Iris pigment epithelial cell (primary cell): Measurements from ENCODE around the gene ALDH7A1.
"Not testable (repeated sequence)": the region's sequence is repeated elsewhere in the genome, so short reads cannot be mapped to it uniquely, and the experiment has no call there.

Source experiments
- DNase-seq: peaks from one replicate; pipeline ENCODE4 v3.0.0-alpha.2; 2011; ENCODE audit warnings: low read depth

The ALDH7A1 gene

DNA sequence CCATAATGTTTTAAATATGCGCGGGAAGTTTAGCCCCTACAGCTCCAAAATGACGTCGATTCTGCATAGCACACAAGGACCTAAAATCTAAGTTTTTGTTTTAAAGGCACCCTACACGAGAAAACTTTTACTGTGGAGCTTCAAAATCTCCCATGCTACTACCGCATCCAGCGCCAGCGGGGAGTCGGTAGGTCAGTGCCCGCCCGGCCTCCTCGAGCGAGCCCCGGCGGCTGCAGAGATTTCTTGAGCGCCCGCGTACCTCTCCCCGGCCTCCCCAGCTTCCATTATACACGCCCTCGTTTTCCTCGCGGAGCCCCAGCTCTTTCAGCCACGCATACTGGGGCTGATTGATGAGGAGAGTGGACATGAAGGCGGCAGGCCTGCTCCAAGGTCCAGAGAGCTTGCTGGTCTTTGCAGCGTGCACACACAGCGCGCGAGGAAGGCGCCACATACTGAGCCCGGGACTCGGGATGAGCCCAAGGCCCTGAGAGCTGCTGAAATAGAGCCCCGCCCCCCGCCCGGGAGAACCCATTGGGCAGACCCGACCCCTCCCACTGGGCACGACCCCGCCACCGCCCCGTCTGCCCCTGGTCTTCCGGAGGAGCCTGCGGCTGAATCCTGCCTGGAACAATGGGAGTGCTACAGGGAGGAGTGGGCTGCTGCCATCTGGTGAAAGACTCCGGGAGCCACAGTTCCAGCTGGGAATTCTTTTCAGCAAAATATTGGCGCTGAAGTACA, at the start of gene ALDH7A1:
Gene ALDH7A1, minus strand, starts transcription at position 472 of the 738 bp plus-strand sequence. Its CDS starts 21 bp downstream, at position 451.
- DNase-seq, result peak; percentile 80

GRCh38 chr5:126641387-126641786, 46.4 kb upstream of the ALDH7A1 start:
- no peak for DNase-seq

DNA sequence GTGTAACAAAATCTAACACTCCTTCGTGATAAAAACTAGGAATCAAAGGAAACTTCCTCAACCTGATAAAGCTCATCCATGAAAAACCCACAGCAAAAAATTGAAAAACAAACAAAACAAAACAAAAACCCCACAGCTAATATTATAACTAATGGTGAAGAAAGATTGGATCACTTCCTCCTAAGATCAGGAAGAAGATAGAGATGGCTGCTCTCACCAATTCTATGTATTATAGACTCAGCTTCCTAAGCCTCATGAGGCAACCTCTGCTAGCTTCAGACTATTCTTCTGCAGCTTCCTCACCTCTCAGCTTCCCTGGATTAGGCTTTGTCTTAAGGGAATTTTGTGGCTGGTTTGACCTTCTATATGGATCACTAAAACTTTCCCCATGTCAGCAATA, 45.8 kb upstream of the ALDH7A1 start:
- no peak for DNase-seq

- DNase-seq, result no peak
Measured at GRCh38 chr5:126636956-126637355, 41.9 kb upstream of the ALDH7A1 start.

GRCh38 chr5:126635585-126635984, 40.6 kb upstream of the ALDH7A1 start:
- no peak for DNase-seq

DNA sequence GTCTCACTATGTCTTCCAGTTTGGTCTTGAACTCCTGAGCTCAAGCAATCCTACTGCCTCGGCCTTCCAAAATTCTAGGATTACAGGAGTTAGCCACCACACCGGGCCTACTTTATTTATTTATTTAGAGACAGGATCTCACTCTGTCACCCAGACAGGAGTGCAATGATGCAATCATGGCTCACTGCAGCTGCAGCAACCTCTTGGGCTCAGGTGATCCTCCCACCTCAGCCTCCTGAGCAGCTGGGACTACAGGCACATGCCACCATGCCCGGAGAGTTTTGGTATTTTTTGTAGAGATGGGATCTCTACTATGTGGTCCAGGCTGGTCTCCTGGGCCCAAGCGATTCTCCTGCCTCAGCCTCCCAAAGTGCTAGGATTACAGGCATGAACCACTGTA, 38.5 kb upstream of the ALDH7A1 start:
- DNase-seq, result no peak

GRCh38 chr5:126631920-126632319, 36.9 kb upstream of the ALDH7A1 start:
- DNase-seq, result no peak

GRCh38 chr5:126628102-126628501, 33.1 kb upstream of the ALDH7A1 start:
- no peak for DNase-seq

GRCh38 chr5:126624534-126624933, 29.5 kb upstream of the ALDH7A1 start:
- peak; percentile 95 for DNase-seq

- no peak for DNase-seq
Measured at GRCh38 chr5:126619781-126620180, 24.8 kb upstream of the ALDH7A1 start.

DNA sequence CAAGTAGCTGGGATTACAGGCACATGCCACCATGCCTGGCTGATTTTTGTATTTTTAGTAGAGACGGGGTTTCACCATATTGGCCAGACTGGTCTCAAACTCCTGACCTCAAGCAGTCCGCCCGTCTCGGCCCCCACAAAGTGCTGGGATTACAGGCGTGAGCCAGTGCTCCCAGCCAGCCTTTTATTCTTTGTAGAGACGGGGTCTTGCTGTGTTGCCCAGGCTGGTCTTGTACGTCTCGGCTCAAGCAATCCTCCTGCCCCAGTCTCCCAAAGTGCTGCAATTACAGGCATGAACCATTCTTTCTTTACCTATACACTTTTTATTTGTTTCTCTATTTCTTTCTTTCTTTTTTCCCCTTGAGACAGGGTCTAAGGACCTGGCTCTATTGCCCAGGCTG, 22.6 kb upstream of the ALDH7A1 start:
- not testable (repeated sequence) for DNase-seq

DNA sequence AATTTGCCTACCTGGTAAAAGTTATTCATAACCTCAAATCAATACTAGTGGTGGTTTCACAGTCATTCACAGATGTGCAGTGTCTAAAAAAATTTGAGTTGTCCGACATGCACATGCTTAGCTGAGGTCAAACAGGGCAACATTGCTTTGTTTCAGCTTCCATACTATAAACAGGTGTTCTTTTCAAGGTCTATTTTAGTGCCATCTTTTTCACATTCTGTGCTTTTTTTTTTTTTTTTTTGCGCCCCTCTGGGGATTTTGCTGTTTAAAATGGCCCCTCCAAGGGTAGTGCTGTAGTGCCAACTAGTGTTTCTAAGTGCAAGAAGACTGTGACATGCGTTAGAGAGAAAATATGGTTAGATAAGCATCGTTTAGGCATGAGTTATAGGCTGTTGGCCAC, 20.3 kb upstream of the ALDH7A1 start:
- DNase-seq, result no peak

GRCh38 chr5:126613941-126614592, 19.0 kb upstream of the ALDH7A1 start:
- no peak for DNase-seq

DNA sequence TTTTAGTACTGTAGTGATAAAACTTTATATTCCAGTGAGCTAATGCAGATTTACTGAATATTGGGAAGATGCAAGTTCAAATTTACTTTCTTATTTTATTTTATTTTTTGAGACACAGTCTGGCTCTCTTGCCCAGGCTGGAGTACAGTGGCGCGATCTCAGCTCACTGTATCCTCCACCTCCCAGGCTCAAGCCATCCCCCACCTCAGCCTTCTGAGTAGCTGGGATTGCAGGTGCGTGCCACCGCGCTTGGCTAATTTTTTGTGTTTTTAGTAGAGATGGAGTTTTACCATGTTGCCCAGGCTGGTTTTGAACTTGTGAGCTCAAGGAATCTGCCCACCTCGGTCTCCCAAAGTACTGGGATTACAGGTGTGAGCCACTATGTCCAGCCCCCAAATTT, 15.6 kb upstream of the ALDH7A1 start:
- no peak for DNase-seq

DNA sequence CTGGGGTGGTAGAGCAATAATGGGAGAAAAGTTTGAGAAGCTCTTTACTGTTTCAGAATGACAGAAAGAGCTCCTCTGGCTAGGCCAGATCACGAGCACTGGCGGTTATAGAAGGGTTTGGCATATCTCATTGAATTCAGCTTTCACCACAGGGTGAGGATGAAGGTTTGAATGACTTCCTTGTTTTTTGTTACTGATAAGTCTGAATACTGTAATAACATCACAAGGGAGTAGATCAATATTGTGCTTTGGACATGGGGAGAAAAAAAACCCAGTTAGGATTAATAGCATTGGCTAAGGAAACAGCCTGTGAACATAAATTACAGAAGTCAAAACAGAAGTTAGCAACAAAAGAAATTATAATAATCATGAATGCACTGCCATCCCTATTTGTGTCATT, 15.1 kb upstream of the ALDH7A1 start:
- no peak for DNase-seq

GRCh38 chr5:126605525-126605924, 10.5 kb upstream of the ALDH7A1 start:
- DNase-seq, result no peak

GRCh38 chr5:126603402-126603991, 8.5 kb upstream of the ALDH7A1 start:
- DNase-seq, result no peak

GRCh38 chr5:126600631-126601511, 5.9 kb upstream of the ALDH7A1 start, which contains the start of gene PHAX:
PHAX (plus strand) TSS chr5:126600947; CDS start chr5:126600963, 16 bp downstream.
- peak; percentile 86 for DNase-seq

DNA sequence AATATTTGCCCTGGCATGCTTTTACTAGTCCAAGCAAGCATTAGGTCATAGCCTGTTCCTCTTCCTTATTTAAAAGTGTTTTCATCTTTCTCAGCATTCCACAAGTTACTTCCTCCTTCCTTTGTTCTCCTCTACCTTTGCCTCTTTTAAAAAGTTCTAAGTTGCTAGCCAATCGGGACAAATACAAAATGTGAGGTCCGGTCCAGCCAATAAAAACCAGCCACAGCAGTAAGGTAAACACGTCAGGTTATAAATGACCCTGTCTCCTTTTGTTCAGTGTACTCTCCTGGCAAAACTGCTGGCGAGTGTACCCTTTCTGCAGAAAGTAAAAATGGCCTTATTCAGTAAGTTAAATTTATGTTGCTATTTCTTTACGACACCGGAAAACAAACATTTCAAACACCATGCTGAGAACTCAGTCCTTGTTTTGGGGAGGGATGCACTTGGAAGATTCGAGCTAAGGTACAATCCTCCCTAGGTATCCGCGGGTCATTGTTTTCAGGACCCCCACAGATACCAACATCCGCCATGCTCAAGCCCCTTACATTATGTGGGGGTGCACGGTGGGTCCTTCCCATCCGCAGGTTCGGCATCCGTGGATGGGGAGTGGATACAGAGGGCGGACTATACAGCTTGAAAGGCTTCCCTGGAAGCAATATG, 5.1 kb upstream of the ALDH7A1 start:
- DNase-seq, result not testable (repeated sequence)

- no peak for DNase-seq
Measured at GRCh38 chr5:126599499-126599898, 4.5 kb upstream of the ALDH7A1 start.

DNA sequence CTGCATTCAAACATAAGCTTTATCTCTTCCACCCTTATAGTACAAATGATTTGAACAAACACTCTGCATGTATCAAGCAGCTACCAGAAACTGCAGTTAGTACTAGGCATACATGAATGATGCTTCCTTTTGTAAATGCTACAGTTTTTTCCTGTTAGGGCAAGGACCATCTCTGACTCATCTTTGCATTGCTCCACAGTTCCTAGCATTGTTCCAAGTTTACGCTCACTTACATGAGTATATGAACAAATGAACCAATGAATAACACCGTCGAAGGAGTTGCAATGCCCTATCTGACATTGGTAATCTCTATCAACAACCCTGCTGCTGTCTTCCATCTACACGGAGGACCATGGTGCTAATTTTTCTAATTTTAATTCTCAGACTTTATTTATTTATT, 2.1 kb upstream of the ALDH7A1 start:
- peak; percentile 96 for DNase-seq
